HG03196 (cell line): ENCODE data around the gene PTAFR.

Experiments used
- ATAC-seq: cut with Tn5 transposase; IDR thresholded peaks from one replicate; pipeline ENCODE4 v1.9.1; 2021; ENCODE audit not compliant: unreplicated experiment

The PTAFR gene

GRCh38 chr1:28178690-28179485 lies 2.4 kb upstream of the PTAFR start:
- ATAC-seq = no peak

GRCh38 chr1:28175955-28176485 lies 470 bp downstream of the PTAFR start:
- ATAC-seq = no peak

GRCh38 chr1:28173980-28174297 lies 2.6 kb downstream of the PTAFR start:
- ATAC-seq = no peak

GRCh38 chr1:28173151-28173979 lies 3.1 kb downstream of the PTAFR start:
- no peak for ATAC-seq

- peak; percentile 72 for ATAC-seq
These were observed 3.8 kb downstream of the PTAFR start for GRCh38 chr1:28172713-28173150.

GRCh38 chr1:28171246-28171645 lies 5.2 kb downstream of the PTAFR start:
- no peak for ATAC-seq

- no peak for ATAC-seq
These were observed 6.4 kb downstream of the PTAFR start for GRCh38 chr1:28170001-28170596.

- ATAC-seq = no peak
These were observed 12.9 kb downstream of the PTAFR start for GRCh38 chr1:28163496-28164161.

- no peak for ATAC-seq
These were observed 14.3 kb downstream of the PTAFR start for GRCh38 chr1:28162151-28162550.

- no peak for ATAC-seq
These were observed 14.7 kb downstream of the PTAFR start for GRCh38 chr1:28161751-28162150.

GRCh38 chr1:28160782-28161266 lies 15.7 kb downstream of the PTAFR start:
- ATAC-seq = no peak

- no peak for ATAC-seq
These were observed 16.8 kb downstream of the PTAFR start for GRCh38 chr1:28159680-28160079.

GRCh38 chr1:28159243-28159642 lies 17.2 kb downstream of the PTAFR start:
- no peak for ATAC-seq

GRCh38 chr1:28157894-28158293 lies 18.6 kb downstream of the PTAFR start:
- no peak for ATAC-seq

GRCh38 chr1:28156821-28157220 lies 19.7 kb downstream of the PTAFR start:
- ATAC-seq = no peak

- ATAC-seq = no peak
These were observed 20.9 kb downstream of the PTAFR start for GRCh38 chr1:28155628-28156027.

- no peak for ATAC-seq
These were observed 22.4 kb downstream of the PTAFR start for GRCh38 chr1:28154078-28154594.

- ATAC-seq = no peak
These were observed 26.2 kb downstream of the PTAFR start for GRCh38 chr1:28150125-28150780.

GRCh38 chr1:28148880-28149195 lies 27.7 kb downstream of the PTAFR start:
- no peak for ATAC-seq
